ENCODE results near the gene OLFML2A. TPM values are rescaled to one million over a fixed set of nuclear protein-coding genes. Genes with fewer than 3 reads are reported as not detected.

The OLFML2A gene
- total and polyA plus RNA-seq, 10 donors = 3.0 to 187 (median 117) TPM

- TF ChIP-seq POLR2AphosphoS5 (IDR thresholded peaks at IDR 0.05) (peak in 2 of 3 donors; percentile 17 to 19), CTCF (IDR thresholded peaks at IDR 0.05 in 8 of 11, conservative IDR thresholded peaks at IDR 0.05 in 3 of 11) (no peak)
- no peak for DNase-seq
- WGBS, 5 donors = 65 to 80% (median 72%) methylated on average over 12 of the region's 12 CpGs
Observed at GRCh38 chr9:124810663-124811355, 33.9 kb downstream of the OLFML2A start.

GRCh38 chr9:124812441-124812876 is 35.5 kb downstream of the OLFML2A start:
- Histone ChIP-seq H3K4me1 (peaks cover 0 to 40% (median 4%) of the 10 kb centered on the region in 6 donors), H3K27me3 (replicated peaks in 1 of 7) (no peaks in the 10 kb centered on the region), H3K36me3 (peaks cover 0 to 26% (median 0%) of the 10 kb centered on the region in 6 donors), H3K27ac (peak overlapping the region in 1 of 8 donors; percentile 68), H3K9me3 (no peaks in the 10 kb centered on the region), H3K4me3 (no peak overlapping the region)
- WGBS, 5 donors = 72 to 81% (median 80%) methylated on average over 5 to 6 of the region's 6 CpGs
- TF ChIP-seq POLR2A (IDR thresholded peaks at IDR 0.05) (no peak), POLR2AphosphoS5 (IDR thresholded peaks at IDR 0.05) (no peak), CTCF (IDR thresholded peaks at IDR 0.05 in 8 of 11, conservative IDR thresholded peaks at IDR 0.05 in 3 of 11) (no peak)
- intact Hi-C loops (cut with DNase I; ENCODE audit: low total_unique reads) = no loop called here
- DNase-seq = no peak

More at GRCh38 chr9:124810663-124811355, 33.9 kb downstream of the OLFML2A start:
- peak overlapping the region in 5 of 8 donors; percentile 39 to 68 (median 51) for H3K27ac ChIP-seq
- peaks cover 0 to 52% (median 5%) of the 10 kb centered on the region in 6 donors for H3K4me1 ChIP-seq
- H3K9me3 ChIP-seq = no peaks in the 10 kb centered on the region
- no peak overlapping the region for H3K4me3 ChIP-seq
- H3K27me3 ChIP-seq (replicated peaks in 1 of 7) = no peaks in the 10 kb centered on the region
- intact Hi-C loops (cut with DNase I; ENCODE audit: low total_unique reads) = no loop called here
- peaks cover 0 to 26% (median 0%) of the 10 kb centered on the region in 6 donors for H3K36me3 ChIP-seq

GRCh38 chr9:124813041-124813440 is 36.1 kb downstream of the OLFML2A start:
- Histone ChIP-seq H3K4me3 (no peak overlapping the region), H3K4me1 (peaks cover 0 to 35% (median 4%) of the 10 kb centered on the region in 6 donors), H3K36me3 (peaks cover 0 to 26% (median 0%) of the 10 kb centered on the region in 6 donors), H3K9me3 (no peaks in the 10 kb centered on the region), H3K27me3 (replicated peaks in 1 of 7) (no peaks in the 10 kb centered on the region), H3K27ac (no peak overlapping the region)
- TF ChIP-seq CTCF (IDR thresholded peaks at IDR 0.05 in 8 of 11, conservative IDR thresholded peaks at IDR 0.05 in 3 of 11) (no peak), POLR2A (IDR thresholded peaks at IDR 0.05) (no peak), POLR2AphosphoS5 (IDR thresholded peaks at IDR 0.05) (no peak)
- DNase-seq = no peak
- 87 to 96% (median 92%) methylated on average over 7 of the region's 7 CpGs for WGBS, 5 donors
- intact Hi-C loops (cut with DNase I; ENCODE audit: low total_unique reads) = no loop called here

- no peaks in the 10 kb centered on the region for H3K9me3 ChIP-seq
- TF ChIP-seq CTCF (IDR thresholded peaks at IDR 0.05 in 8 of 11, conservative IDR thresholded peaks at IDR 0.05 in 3 of 11) = no peak
- no peak for TF ChIP-seq POLR2A (IDR thresholded peaks at IDR 0.05)
- no peak for TF ChIP-seq POLR2AphosphoS5 (IDR thresholded peaks at IDR 0.05)
- no peak for DNase-seq
- WGBS, 5 donors = 80 to 92% (median 87%) methylated on average over 11 of the region's 11 CpGs
- H3K36me3 ChIP-seq = peaks cover 0 to 26% (median 0%) of the 10 kb centered on the region in 6 donors
- H3K27ac ChIP-seq = no peak overlapping the region
- H3K4me3 ChIP-seq = no peak overlapping the region
- H3K4me1 ChIP-seq = peaks cover 0 to 35% (median 5%) of the 10 kb centered on the region in 6 donors
- no peaks in the 10 kb centered on the region for H3K27me3 ChIP-seq (replicated peaks in 1 of 7)
- intact Hi-C loops (cut with DNase I; ENCODE audit: low total_unique reads) = no loop called here
Observed at GRCh38 chr9:124813501-124814163, 36.7 kb downstream of the OLFML2A start.

Data from spleen (tissue), 11 donors.